ENCODE results near the gene CLASP1.

CLASP1 gene

DNA sequence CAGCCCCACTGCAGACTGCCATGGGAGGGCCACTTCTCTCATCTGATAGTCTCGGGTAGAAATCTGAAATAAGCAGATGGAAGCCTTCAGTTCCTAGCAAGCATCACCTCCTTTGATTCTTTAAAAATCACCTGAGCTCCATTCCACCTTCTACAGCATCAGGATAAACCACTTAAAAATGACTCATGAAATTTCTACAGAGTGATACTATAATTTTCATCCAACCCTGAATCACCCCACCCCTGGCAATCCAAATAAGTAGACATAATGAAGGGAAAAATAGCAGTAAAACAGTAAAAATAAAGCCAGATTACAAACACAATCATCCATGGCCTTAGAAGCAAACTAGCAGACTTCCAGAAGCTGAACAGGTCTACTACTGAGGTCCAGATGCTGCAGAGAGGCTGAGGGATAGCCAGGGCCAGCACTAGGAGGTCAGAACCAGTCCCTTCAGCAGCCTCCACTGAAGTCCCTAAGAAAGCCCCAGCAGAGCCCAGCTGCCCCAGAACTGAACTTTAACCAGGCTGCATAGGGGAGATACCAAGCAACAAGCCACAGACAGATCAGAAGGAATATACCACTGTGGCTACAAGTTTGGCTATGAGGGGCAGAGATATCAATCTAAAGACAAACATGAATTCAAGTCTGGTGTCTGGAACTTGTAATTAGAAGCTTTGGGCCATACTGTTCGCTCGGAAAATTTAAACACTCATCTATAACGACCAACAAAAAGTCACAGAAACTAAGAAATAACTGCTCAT, 173.3 kb downstream of the CLASP1 start:
- Mint-ChIP-seq H3K4me1 (peaks cover 5% of the 10 kb centered on the region), H3K4me3 (no peak overlapping the region), H3K9me3 (no peaks in the 10 kb centered on the region), H3K27ac (peak overlapping the region; percentile 24), H3K36me3 (peaks cover 12% of the 10 kb centered on the region), H3K27me3 (no peaks in the 10 kb centered on the region)
- ATAC-seq (ENCODE audit: low read depth) (no peak), DNase-seq (ENCODE audit: low spot score in 2 of 2) (no peak)

GRCh38 chr2:121473512-121473911, 175.8 kb downstream of the CLASP1 start:
- H3K9me3 Mint-ChIP-seq = no peaks in the 10 kb centered on the region
- ATAC-seq (ENCODE audit: low read depth) (no peak), DNase-seq (ENCODE audit: low spot score in 2 of 2) (no peak)
- H3K36me3 Mint-ChIP-seq = peaks cover 20% of the 10 kb centered on the region
- no peaks in the 10 kb centered on the region for H3K27me3 Mint-ChIP-seq
- H3K27ac Mint-ChIP-seq = no peak overlapping the region
- no peaks in the 10 kb centered on the region for H3K4me1 Mint-ChIP-seq
- H3K4me3 Mint-ChIP-seq = no peak overlapping the region

GRCh38 chr2:121472470-121472993, 176.7 kb downstream of the CLASP1 start:
- H3K27ac Mint-ChIP-seq = peak overlapping the region; percentile 40
- ATAC-seq (ENCODE audit: low read depth) (no peak), DNase-seq (ENCODE audit: low spot score in 2 of 2) (no peak)
- H3K27me3 Mint-ChIP-seq = no peaks in the 10 kb centered on the region
- peaks cover 2% of the 10 kb centered on the region for H3K9me3 Mint-ChIP-seq
- H3K4me3 Mint-ChIP-seq = no peak overlapping the region
- peaks cover 30% of the 10 kb centered on the region for H3K36me3 Mint-ChIP-seq
- no peaks in the 10 kb centered on the region for H3K4me1 Mint-ChIP-seq

DNA sequence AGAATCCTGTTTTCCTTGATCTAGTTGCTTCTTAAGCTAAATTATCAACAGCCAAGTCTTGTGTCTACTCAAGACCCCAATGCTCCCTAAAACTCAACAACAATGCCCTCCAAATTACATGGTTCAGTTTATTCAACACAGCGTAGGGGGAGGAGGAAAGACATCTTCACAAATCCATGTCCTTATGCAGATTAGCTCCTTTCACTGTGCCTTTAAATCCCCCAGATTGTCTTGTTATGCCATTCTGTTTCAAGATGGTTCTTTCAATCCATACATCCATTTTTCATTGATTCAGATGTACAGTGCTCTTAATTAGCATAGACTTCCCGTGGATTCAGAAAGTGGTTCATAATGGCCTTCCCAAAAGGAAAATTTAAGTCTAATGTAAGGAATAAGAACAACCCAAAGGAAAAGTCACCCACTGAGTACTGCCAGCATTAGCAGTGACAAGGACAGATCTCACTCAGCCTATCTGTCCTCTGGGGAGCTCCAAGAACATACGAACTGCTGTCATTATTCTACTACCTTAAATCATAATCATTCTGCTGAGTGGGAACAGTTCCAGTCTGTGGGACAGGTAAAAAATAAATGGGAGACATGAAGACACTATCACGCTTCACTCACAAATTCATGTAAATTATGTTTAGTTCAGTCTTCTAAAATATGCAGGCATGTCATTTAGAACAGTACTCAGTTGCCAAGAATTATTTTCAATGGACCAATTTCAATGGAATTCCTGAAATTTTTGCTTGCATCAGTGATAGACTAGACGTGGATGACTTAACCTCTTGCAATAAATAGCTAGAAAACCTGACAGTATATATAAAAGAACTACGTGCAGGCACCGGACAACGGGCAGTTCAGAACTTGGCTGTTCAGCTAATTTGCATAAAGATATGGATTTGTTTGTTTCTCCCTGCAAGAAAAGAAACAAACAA, 177.5 kb downstream of the CLASP1 start:
- Mint-ChIP-seq H3K27me3 (no peaks in the 10 kb centered on the region), H3K9me3 (peaks cover 2% of the 10 kb centered on the region), H3K4me3 (no peak overlapping the region), H3K4me1 (no peaks in the 10 kb centered on the region), H3K27ac (peak overlapping the region; percentile 40), H3K36me3 (peaks cover 36% of the 10 kb centered on the region)
- no peak for ATAC-seq (ENCODE audit: low read depth)
- DNase-seq (ENCODE audit: low spot score in 2 of 2) = no peak

GRCh38 chr2:121470917-121471316, 178.3 kb downstream of the CLASP1 start:
- Mint-ChIP-seq H3K9me3 (peaks cover 2% of the 10 kb centered on the region), H3K4me1 (no peaks in the 10 kb centered on the region), H3K27me3 (no peaks in the 10 kb centered on the region), H3K27ac (no peak overlapping the region), H3K36me3 (peaks cover 36% of the 10 kb centered on the region), H3K4me3 (no peak overlapping the region)
- no peak for DNase-seq (ENCODE audit: low spot score in 2 of 2)
- ATAC-seq (ENCODE audit: low read depth) = no peak

DNA sequence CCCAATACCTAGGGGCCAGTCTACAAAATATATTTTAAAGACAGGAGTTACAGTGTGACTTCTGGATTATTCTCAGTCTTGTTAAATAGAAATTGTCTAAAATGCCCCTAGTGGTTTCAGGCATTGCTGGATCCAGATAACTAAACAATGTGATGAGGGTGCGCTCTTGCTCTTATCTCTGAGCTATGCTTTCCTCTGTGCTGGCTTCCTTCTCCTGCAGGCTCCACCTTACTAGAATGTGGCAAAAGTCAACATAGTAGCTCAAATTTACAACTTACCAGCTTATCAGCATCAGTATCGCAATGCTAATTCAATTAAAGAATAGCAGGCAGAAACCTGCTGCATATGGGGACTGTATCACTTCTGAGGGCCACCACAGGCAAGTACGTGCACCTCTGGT, 179.9 kb downstream of the CLASP1 start:
- Mint-ChIP-seq H3K4me1 (no peaks in the 10 kb centered on the region), H3K9me3 (peaks cover 2% of the 10 kb centered on the region), H3K36me3 (peaks cover 40% of the 10 kb centered on the region), H3K27me3 (no peaks in the 10 kb centered on the region), H3K4me3 (no peak overlapping the region), H3K27ac (no peak overlapping the region)
- ATAC-seq (ENCODE audit: low read depth) = no peak
- DNase-seq (ENCODE audit: low spot score in 2 of 2) = no peak

- no peaks in the 10 kb centered on the region for H3K4me1 Mint-ChIP-seq
- H3K4me3 Mint-ChIP-seq = no peak overlapping the region
- peaks cover 2% of the 10 kb centered on the region for H3K9me3 Mint-ChIP-seq
- DNase-seq (ENCODE audit: low spot score in 2 of 2) = no peak
- no peak overlapping the region for H3K27ac Mint-ChIP-seq
- no peaks in the 10 kb centered on the region for H3K27me3 Mint-ChIP-seq
- peaks cover 40% of the 10 kb centered on the region for H3K36me3 Mint-ChIP-seq
- ATAC-seq (ENCODE audit: low read depth) = no peak
Observed at GRCh38 chr2:121468936-121469335, 180.3 kb downstream of the CLASP1 start.

- no peak for DNase-seq (ENCODE audit: low spot score in 2 of 2)
- H3K4me1 Mint-ChIP-seq = no peaks in the 10 kb centered on the region
- peaks cover 31% of the 10 kb centered on the region for H3K36me3 Mint-ChIP-seq
Observed at GRCh38 chr2:121459291-121459690, 190.0 kb downstream of the CLASP1 start.

GRCh38 chr2:121456325-121456724, 192.9 kb downstream of the CLASP1 start:
- Mint-ChIP-seq H3K4me3 (no peak overlapping the region), H3K9me3 (no peaks in the 10 kb centered on the region), H3K4me1 (no peaks in the 10 kb centered on the region), H3K27me3 (no peaks in the 10 kb centered on the region), H3K27ac (peak overlapping the region; percentile 7), H3K36me3 (peaks cover 34% of the 10 kb centered on the region)
- DNase-seq (ENCODE audit: low spot score in 2 of 2) (no peak), ATAC-seq (ENCODE audit: low read depth) (no peak)

More at GRCh38 chr2:121459291-121459690, 190.0 kb downstream of the CLASP1 start:
- H3K27ac Mint-ChIP-seq = peak overlapping the region; percentile 15
- H3K4me3 Mint-ChIP-seq = no peak overlapping the region
- H3K27me3 Mint-ChIP-seq = no peaks in the 10 kb centered on the region
- ATAC-seq (ENCODE audit: low read depth) = no peak
- H3K9me3 Mint-ChIP-seq = no peaks in the 10 kb centered on the region

- Mint-ChIP-seq H3K36me3 (peaks cover 38% of the 10 kb centered on the region), H3K27me3 (no peaks in the 10 kb centered on the region)
Observed at GRCh38 chr2:121455446-121455845, 193.8 kb downstream of the CLASP1 start.

GRCh38 chr2:121454549-121455090, 194.6 kb downstream of the CLASP1 start:
- Mint-ChIP-seq H3K27me3 (no peaks in the 10 kb centered on the region), H3K4me3 (no peak overlapping the region), H3K27ac (no peak overlapping the region), H3K9me3 (no peaks in the 10 kb centered on the region), H3K36me3 (peaks cover 37% of the 10 kb centered on the region), H3K4me1 (no peaks in the 10 kb centered on the region)
- DNase-seq (ENCODE audit: low spot score in 2 of 2) (no peak), ATAC-seq (ENCODE audit: low read depth) (no peak)

More at GRCh38 chr2:121455446-121455845, 193.8 kb downstream of the CLASP1 start:
- H3K4me1 Mint-ChIP-seq = no peaks in the 10 kb centered on the region
- H3K4me3 Mint-ChIP-seq = no peak overlapping the region
- no peaks in the 10 kb centered on the region for H3K9me3 Mint-ChIP-seq
- DNase-seq (ENCODE audit: low spot score in 2 of 2) = no peak
- no peak overlapping the region for H3K27ac Mint-ChIP-seq
- no peak for ATAC-seq (ENCODE audit: low read depth)

- H3K4me3 Mint-ChIP-seq = no peak overlapping the region
- peaks cover 45% of the 10 kb centered on the region for H3K36me3 Mint-ChIP-seq
- DNase-seq (ENCODE audit: low spot score in 2 of 2) (no peak), ATAC-seq (ENCODE audit: low read depth) (no peak)
- no peaks in the 10 kb centered on the region for H3K9me3 Mint-ChIP-seq
- no peaks in the 10 kb centered on the region for H3K27me3 Mint-ChIP-seq
- no peak overlapping the region for H3K27ac Mint-ChIP-seq
- H3K4me1 Mint-ChIP-seq = no peaks in the 10 kb centered on the region
Observed at GRCh38 chr2:121451398-121451797, 197.9 kb downstream of the CLASP1 start.

DNA sequence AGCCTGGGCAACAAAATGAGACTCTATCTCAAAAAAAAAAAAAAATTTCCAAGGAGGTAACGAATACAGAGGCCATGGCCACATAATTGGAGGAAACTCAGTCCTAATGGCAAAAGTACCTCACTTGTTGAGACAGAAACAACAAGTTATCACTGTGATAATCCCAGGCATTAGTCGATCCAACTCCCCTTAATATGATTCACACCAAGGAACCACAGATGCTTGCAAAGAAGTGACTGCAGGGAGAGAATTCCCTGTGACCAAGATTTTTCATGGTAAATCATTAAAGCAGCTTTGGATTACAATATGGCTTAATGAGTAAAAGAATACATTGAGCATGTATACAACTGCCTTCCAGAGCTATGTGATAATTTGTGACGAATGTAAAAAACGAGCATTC, 199.0 kb downstream of the CLASP1 start:
- Mint-ChIP-seq H3K27ac (no peak overlapping the region), H3K4me3 (no peak overlapping the region), H3K36me3 (peaks cover 45% of the 10 kb centered on the region), H3K9me3 (no peaks in the 10 kb centered on the region), H3K27me3 (no peaks in the 10 kb centered on the region), H3K4me1 (no peaks in the 10 kb centered on the region)
- no peak for DNase-seq (ENCODE audit: low spot score in 2 of 2)
- ATAC-seq (ENCODE audit: low read depth) = no peak
